ENCODE results near the gene MIB1.

DNA sequence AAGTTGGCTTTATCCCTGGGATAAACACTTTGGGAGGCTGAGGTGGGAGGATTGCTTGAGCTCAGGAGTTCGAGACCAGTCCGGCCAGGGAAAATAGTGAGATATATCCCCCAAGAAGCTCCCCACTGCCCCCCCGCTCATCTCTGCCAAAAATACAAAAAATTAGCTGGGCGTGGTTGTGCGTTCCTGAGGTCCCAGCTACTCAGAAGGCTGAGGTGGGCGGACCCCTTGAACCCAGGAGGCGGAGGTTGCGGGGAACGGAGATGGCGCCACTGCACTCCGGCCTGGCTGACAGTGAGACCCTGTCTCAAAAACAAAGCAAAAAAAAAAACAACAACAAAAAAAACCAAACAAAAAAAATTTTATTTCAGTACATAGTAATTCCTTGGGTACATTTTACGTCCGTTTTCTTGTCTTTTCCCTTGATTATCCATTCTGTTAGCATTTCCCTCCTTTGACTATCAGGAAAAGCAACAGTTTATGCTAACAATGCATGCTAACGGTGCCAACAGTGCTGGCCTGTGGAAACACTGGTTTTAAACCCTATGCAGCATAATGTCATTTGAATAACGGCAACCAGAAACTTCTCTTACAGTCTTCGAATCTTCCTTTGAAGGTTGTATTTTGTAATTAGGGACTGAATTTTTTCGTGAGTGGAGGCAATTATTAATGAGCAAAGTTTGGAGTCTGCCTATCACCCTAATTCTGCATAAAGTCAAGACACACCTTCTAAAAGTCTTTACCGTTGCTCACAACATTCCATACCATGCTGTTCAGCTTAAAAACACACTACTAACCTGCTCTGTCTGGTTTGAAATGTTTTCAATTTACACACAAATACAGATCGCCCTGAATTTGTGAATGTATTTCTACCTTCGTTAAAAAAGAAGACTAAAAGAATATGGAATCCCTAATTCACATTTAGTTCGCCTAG, 721 bp upstream of the MIB1 start:
- TF ChIP-seq, protein P1, sequence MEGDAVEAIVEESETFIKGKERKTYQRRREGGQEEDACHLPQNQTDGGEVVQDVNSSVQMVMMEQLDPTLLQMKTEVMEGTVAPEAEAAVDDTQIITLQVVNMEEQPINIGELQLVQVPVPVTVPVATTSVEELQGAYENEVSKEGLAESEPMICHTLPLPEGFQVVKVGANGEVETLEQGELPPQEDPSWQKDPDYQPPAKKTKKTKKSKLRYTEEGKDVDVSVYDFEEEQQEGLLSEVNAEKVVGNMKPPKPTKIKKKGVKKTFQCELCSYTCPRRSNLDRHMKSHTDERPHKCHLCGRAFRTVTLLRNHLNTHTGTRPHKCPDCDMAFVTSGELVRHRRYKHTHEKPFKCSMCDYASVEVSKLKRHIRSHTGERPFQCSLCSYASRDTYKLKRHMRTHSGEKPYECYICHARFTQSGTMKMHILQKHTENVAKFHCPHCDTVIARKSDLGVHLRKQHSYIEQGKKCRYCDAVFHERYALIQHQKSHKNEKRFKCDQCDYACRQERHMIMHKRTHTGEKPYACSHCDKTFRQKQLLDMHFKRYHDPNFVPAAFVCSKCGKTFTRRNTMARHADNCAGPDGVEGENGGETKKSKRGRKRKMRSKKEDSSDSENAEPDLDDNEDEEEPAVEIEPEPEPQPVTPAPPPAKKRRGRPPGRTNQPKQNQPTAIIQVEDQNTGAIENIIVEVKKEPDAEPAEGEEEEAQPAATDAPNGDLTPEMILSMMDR (IDR thresholded peaks at IDR 0.05; ENCODE audit: low read length), result no peak
- no peak for TF ChIP-seq EZH2 (optimal IDR thresholded peaks at IDR 0.05; ENCODE audit: low read depth, low read length)

Measured in MM.1S (cell line).